Measurements from ENCODE around the gene POFUT1. TPM values are rescaled to one million over a fixed set of nuclear protein-coding genes. Genes with fewer than 3 reads are reported as not detected.
A peak's percentile ranks its signal among the peaks of the same experiment; 100 is the strongest.

Gene POFUT1
- 16.1 TPM for polyA plus RNA-seq (2013, experiment 1 of 2)
- polyA plus RNA-seq (2013, experiment 2 of 2) = 17.6 TPM

GRCh38 chr20:32207626-32208498, at the start of gene POFUT1, which contains the start of gene PLAGL2:
Gene POFUT1, plus strand, starts transcription at chr20:32207880. Its CDS starts 62 bp downstream, at chr20:32207942.
Gene PLAGL2, minus strand, starts transcription at chr20:32207743. Its CDS starts 5,565 bp downstream, at chr20:32202178.
- H3K27me3 ChIP-seq (ENCODE audit: insufficient read depth, low read length) = no peaks in the 10 kb centered on the region
- WGBS = 2% methylated on average over 74 of the region's 74 CpGs

GRCh38 chr20:32158351-32158750, 49.3 kb upstream of the POFUT1 start:
- H3K27me3 ChIP-seq (ENCODE audit: insufficient read depth, low read length) = no peaks in the 10 kb centered on the region
- H3K9ac ChIP-seq (ENCODE audit: low read depth, low read length) = no peak overlapping the region
- WGBS = 96% methylated on average over 11 of the region's 11 CpGs
- H3K4me3 ChIP-seq (ENCODE audit: low read length) = no peak overlapping the region
- H3K4me1 ChIP-seq (ENCODE audit: insufficient read depth, low read length) = no peaks in the 10 kb centered on the region
- H3K27ac ChIP-seq (ENCODE audit: low read depth, low read length) = no peak overlapping the region
- H3K9me3 ChIP-seq (ENCODE audit: insufficient read depth, low read depth, low read length) = no peaks in the 10 kb centered on the region
- peaks cover 69% of the 10 kb centered on the region for H3K36me3 ChIP-seq (ENCODE audit: insufficient read depth, low read length)

More at GRCh38 chr20:32207626-32208498, at the start of gene POFUT1, which contains the start of gene PLAGL2:
- no peaks in the 10 kb centered on the region for H3K9me3 ChIP-seq (ENCODE audit: insufficient read depth, low read depth, low read length)
- peak within 1 kb of the TSS; percentile 74 for H3K27ac ChIP-seq (ENCODE audit: low read depth, low read length)
- H3K9ac ChIP-seq (ENCODE audit: low read depth, low read length) = peak within 1 kb of the TSS; percentile 93
- H3K4me3 ChIP-seq (ENCODE audit: low read length) = peak within 1 kb of the TSS; percentile 99
- peaks cover 41% of the 10 kb centered on the region for H3K36me3 ChIP-seq (ENCODE audit: insufficient read depth, low read length)
- H3K4me1 ChIP-seq (ENCODE audit: insufficient read depth, low read length) = peaks cover 38% of the 10 kb centered on the region

DNA sequence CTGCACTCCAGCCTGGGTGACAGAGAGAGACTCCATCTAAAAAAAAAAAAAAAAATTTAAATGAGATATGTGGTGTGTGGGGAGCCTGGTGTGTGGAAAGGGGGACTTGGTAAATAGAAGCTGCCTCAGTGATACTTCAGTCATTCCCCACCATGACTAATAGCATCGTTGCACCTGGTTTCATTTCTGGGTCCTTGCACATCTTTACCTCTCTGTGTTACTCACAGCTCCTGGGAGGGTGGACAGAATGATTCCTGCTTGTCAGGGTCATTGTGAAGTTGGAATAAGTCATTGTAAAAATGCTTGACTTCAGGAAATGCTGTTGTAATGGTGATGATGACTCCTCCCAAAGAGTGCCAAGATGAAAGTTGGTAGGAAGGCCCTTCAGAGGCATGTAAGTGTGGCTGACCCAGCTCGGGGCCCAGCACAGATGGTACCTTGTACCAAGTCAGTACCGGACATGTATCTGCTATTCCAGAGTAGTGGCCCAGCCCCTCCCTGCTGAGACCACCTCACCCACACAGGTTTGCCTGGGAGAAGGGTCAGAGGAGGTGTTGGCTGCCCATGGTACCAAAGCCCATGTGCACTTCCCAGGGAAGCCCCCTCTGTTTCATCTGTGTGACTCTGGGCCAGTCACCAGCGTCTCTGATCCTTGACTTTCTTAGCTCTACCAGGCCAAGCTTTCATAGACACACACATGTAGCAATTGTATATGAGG, 48.6 kb upstream of the POFUT1 start:
- 97% methylated on average over 4 of the region's 4 CpGs for WGBS
- H3K9me3 ChIP-seq (ENCODE audit: insufficient read depth, low read depth, low read length) = no peaks in the 10 kb centered on the region
- H3K9ac ChIP-seq (ENCODE audit: low read depth, low read length) = no peak overlapping the region
- H3K4me1 ChIP-seq (ENCODE audit: insufficient read depth, low read length) = no peaks in the 10 kb centered on the region
- H3K27ac ChIP-seq (ENCODE audit: low read depth, low read length) = no peak overlapping the region
- H3K27me3 ChIP-seq (ENCODE audit: insufficient read depth, low read length) = no peaks in the 10 kb centered on the region
- H3K36me3 ChIP-seq (ENCODE audit: insufficient read depth, low read length) = peaks cover 66% of the 10 kb centered on the region
- H3K4me3 ChIP-seq (ENCODE audit: low read length) = no peak overlapping the region

- no peaks in the 10 kb centered on the region for H3K4me1 ChIP-seq (ENCODE audit: insufficient read depth, low read length)
- H3K36me3 ChIP-seq (ENCODE audit: insufficient read depth, low read length) = peaks cover 72% of the 10 kb centered on the region
- 91% methylated on average over 5 of the region's 5 CpGs for WGBS
These were observed 47.9 kb upstream of the POFUT1 start for GRCh38 chr20:32159766-32160221.

DNA sequence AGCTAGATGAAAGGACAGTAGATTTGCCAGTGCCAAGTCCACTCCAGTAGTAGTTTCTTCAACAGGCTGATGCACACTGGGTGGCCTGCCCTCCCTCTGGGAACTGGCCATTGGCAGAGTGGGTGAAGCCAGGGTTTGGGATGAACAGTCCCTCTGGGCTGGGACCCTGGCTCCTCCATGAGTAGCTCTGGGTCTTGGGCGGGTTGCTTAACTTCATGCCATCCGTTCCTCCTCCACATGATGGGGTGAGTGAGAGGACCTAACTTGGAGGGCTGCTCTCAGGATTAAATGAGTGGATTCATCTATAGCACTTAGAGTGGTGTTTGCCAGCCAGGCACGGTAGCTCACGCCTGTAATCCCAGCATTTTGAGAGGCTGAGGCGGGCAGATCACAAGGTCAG, 47.3 kb upstream of the POFUT1 start:
- H3K9ac ChIP-seq (ENCODE audit: low read depth, low read length) = no peak overlapping the region
- H3K27me3 ChIP-seq (ENCODE audit: insufficient read depth, low read length) = no peaks in the 10 kb centered on the region
- no peak overlapping the region for H3K4me3 ChIP-seq (ENCODE audit: low read length)
- H3K9me3 ChIP-seq (ENCODE audit: insufficient read depth, low read depth, low read length) = no peaks in the 10 kb centered on the region
- no peak overlapping the region for H3K27ac ChIP-seq (ENCODE audit: low read depth, low read length)
- WGBS = 96% methylated on average over 5 of the region's 5 CpGs
- H3K4me1 ChIP-seq (ENCODE audit: insufficient read depth, low read length) = no peaks in the 10 kb centered on the region
- peaks cover 78% of the 10 kb centered on the region for H3K36me3 ChIP-seq (ENCODE audit: insufficient read depth, low read length)

More at GRCh38 chr20:32159766-32160221, 47.9 kb upstream of the POFUT1 start:
- Histone ChIP-seq H3K4me3 (ENCODE audit: low read length) (no peak overlapping the region), H3K9me3 (ENCODE audit: insufficient read depth, low read depth, low read length) (no peaks in the 10 kb centered on the region), H3K27me3 (ENCODE audit: insufficient read depth, low read length) (no peaks in the 10 kb centered on the region), H3K9ac (ENCODE audit: low read depth, low read length) (no peak overlapping the region), H3K27ac (ENCODE audit: low read depth, low read length) (no peak overlapping the region)

- 94% methylated on average over 3 of the region's 3 CpGs for WGBS
- peaks cover 86% of the 10 kb centered on the region for H3K36me3 ChIP-seq (ENCODE audit: insufficient read depth, low read length)
- no peak overlapping the region for H3K9ac ChIP-seq (ENCODE audit: low read depth, low read length)
- no peaks in the 10 kb centered on the region for H3K4me1 ChIP-seq (ENCODE audit: insufficient read depth, low read length)
- no peaks in the 10 kb centered on the region for H3K27me3 ChIP-seq (ENCODE audit: insufficient read depth, low read length)
- no peak overlapping the region for H3K4me3 ChIP-seq (ENCODE audit: low read length)
- H3K9me3 ChIP-seq (ENCODE audit: insufficient read depth, low read depth, low read length) = no peaks in the 10 kb centered on the region
- H3K27ac ChIP-seq (ENCODE audit: low read depth, low read length) = no peak overlapping the region
These were observed 45.3 kb upstream of the POFUT1 start for GRCh38 chr20:32162351-32162750.

DNA sequence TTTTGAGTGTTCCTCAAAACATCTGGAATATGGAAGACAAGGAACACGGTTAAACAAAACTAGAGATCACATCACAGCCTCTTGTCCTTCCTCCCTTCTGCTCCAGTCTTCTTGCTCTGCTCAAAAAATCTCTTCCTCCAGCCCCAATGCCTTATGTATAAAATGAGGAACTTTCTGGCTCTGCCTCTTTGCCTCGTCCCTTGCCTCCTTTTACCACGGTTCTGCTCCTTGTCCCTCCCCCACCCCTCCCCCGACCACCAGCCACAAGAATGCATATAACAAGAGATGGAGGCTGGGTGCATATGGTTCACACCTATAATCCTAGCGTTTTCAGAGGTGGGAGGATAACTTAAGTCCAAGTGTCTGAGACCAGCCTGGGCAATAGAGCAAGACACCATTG, 43.7 kb upstream of the POFUT1 start:
- H3K4me1 ChIP-seq (ENCODE audit: insufficient read depth, low read length) = peaks cover 9% of the 10 kb centered on the region
- no peak overlapping the region for H3K4me3 ChIP-seq (ENCODE audit: low read length)
- no peak overlapping the region for H3K27ac ChIP-seq (ENCODE audit: low read depth, low read length)
- 96% methylated on average over 4 of the region's 5 CpGs for WGBS
- peaks cover 72% of the 10 kb centered on the region for H3K36me3 ChIP-seq (ENCODE audit: insufficient read depth, low read length)
- H3K27me3 ChIP-seq (ENCODE audit: insufficient read depth, low read length) = no peaks in the 10 kb centered on the region
- no peak overlapping the region for H3K9ac ChIP-seq (ENCODE audit: low read depth, low read length)
- no peaks in the 10 kb centered on the region for H3K9me3 ChIP-seq (ENCODE audit: insufficient read depth, low read depth, low read length)

DNA sequence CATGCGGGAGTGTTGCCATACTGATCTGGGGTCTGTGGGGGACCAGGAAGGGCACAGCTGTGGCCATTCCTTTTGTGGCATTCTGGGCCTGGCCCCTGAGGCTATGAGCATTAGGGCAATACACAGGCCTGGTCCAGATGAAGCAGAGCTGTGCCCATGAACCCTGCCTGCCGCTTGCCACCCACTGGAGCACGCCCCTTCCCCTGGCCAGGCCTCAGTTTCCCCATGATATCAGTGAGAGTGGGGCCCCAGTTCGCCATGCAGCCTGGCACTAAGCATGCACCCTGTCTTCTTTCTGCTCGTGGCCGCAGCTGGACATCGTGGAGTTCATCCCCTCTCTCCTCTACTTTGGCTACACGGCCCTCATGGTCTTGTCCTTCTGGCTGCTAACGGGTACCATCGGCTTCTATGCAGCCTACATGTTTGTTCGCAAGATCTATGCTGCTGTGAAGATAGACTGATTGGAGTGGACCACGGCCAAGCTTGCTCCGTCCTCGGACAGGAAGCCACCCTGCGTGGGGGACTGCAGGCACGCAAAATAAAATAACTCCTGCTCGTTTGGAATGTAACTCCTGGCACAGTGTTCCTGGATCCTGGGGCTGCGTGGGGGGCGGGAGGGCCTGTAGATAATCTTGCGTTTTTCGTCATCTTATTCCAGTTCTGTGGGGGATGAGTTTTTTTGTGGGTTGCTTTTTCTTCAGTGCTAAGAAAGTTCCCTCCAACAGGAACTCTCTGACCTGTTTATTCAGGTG, 42.5 kb upstream of the POFUT1 start:
- no peak overlapping the region for H3K9ac ChIP-seq (ENCODE audit: low read depth, low read length)
- H3K4me1 ChIP-seq (ENCODE audit: insufficient read depth, low read length) = peaks cover 9% of the 10 kb centered on the region
- WGBS = 94% methylated on average over 21 of the region's 21 CpGs
- no peak overlapping the region for H3K27ac ChIP-seq (ENCODE audit: low read depth, low read length)
- no peaks in the 10 kb centered on the region for H3K27me3 ChIP-seq (ENCODE audit: insufficient read depth, low read length)
- peaks cover 60% of the 10 kb centered on the region for H3K36me3 ChIP-seq (ENCODE audit: insufficient read depth, low read length)
- H3K4me3 ChIP-seq (ENCODE audit: low read length) = no peak overlapping the region
- H3K9me3 ChIP-seq (ENCODE audit: insufficient read depth, low read depth, low read length) = no peaks in the 10 kb centered on the region

GRCh38 chr20:32165836-32166545, 41.7 kb upstream of the POFUT1 start:
- 93% methylated on average over 8 of the region's 8 CpGs for WGBS
- no peaks in the 10 kb centered on the region for H3K9me3 ChIP-seq (ENCODE audit: insufficient read depth, low read depth, low read length)
- H3K4me3 ChIP-seq (ENCODE audit: low read length) = no peak overlapping the region
- H3K27ac ChIP-seq (ENCODE audit: low read depth, low read length) = no peak overlapping the region
- peaks cover 9% of the 10 kb centered on the region for H3K4me1 ChIP-seq (ENCODE audit: insufficient read depth, low read length)
- peaks cover 54% of the 10 kb centered on the region for H3K36me3 ChIP-seq (ENCODE audit: insufficient read depth, low read length)
- H3K27me3 ChIP-seq (ENCODE audit: insufficient read depth, low read length) = no peaks in the 10 kb centered on the region
- no peak overlapping the region for H3K9ac ChIP-seq (ENCODE audit: low read depth, low read length)

GRCh38 chr20:32167552-32167951, 40.1 kb upstream of the POFUT1 start:
- Histone ChIP-seq H3K27me3 (ENCODE audit: insufficient read depth, low read length) (no peaks in the 10 kb centered on the region), H3K36me3 (ENCODE audit: insufficient read depth, low read length) (peaks cover 38% of the 10 kb centered on the region), H3K4me1 (ENCODE audit: insufficient read depth, low read length) (peaks cover 9% of the 10 kb centered on the region), H3K27ac (ENCODE audit: low read depth, low read length) (no peak overlapping the region), H3K4me3 (ENCODE audit: low read length) (no peak overlapping the region), H3K9me3 (ENCODE audit: insufficient read depth, low read depth, low read length) (no peaks in the 10 kb centered on the region), H3K9ac (ENCODE audit: low read depth, low read length) (no peak overlapping the region)
- WGBS = 100% methylated on average over 1 of the region's 4 CpGs
